ENCODE results near the gene NEU1. TPM values are rescaled to one million over a fixed set of nuclear protein-coding genes. Genes with fewer than 3 reads are reported as not detected.

NEU1 gene
- total RNA-seq, 1 experiment from 2014 or later, result 36.2 TPM

- Mint-ChIP-seq H3K4me3 (peak overlapping the region; percentile 98 to 100), H3K9me3 (peaks cover 0 to 6% of the 10 kb centered on the region in 2 experiments; a peak in 2 of 5 replicates), H3K27me3 (ENCODE audit: low read depth) (no peaks in the 10 kb centered on the region), H3K4me1 (peaks cover 13 to 22% of the 10 kb centered on the region in 2 experiments), H3K27ac (peak overlapping the region; percentile 18 to 99 (median 51); a peak in 6 of 7 replicates), H3K36me3 (ENCODE audit: insufficient read depth in 1 of 3, low read depth in 3 of 3) (peaks cover 61 to 67% (median 61%) of the 10 kb centered on the region in 3 experiments)
- no peak overlapping the region for H3K23ac ChIP-seq (ENCODE audit: insufficient read length, low read depth, low read length)
- peaks cover 20% of the 10 kb centered on the region; the same call in 1 of the 2 replicates for H3K79me2 ChIP-seq (ENCODE audit: insufficient read depth, low read length)
- no peak overlapping the region for H3K14ac ChIP-seq (ENCODE audit: insufficient read depth, low read length)
- no peak overlapping the region for H2AFZ ChIP-seq (ENCODE audit: low read length)
- no peaks in the 10 kb centered on the region for H3K4me1 ChIP-seq (ENCODE audit: insufficient read depth, low read length)
- H4K91ac ChIP-seq (ENCODE audit: insufficient read length, low read depth, low read length), result no peak overlapping the region
- H3K4ac ChIP-seq (ENCODE audit: low read depth, low read length), result no peak overlapping the region
- H3K18ac ChIP-seq (ENCODE audit: insufficient read length, low read depth, low read length), result no peak overlapping the region
- no peak overlapping the region for H2BK15ac ChIP-seq (ENCODE audit: low read depth, low read length)
- no CpG with 5 or more reads among the region's 1 CpG for WGBS (ENCODE audit: extremely low coverage, insufficient read length, low lambda C conversion rate)
- peaks cover 3% of the 10 kb centered on the region for H3K79me1 ChIP-seq (ENCODE audit: insufficient read depth, low read depth, low read length, poor library complexity, severe bottlenecking)
- H4K5ac ChIP-seq (ENCODE audit: insufficient read length, low read depth, low read length), result no peak overlapping the region
- peak overlapping the region; percentile 58 for H3K27ac ChIP-seq (ENCODE audit: insufficient read length, low read depth, low read length)
- H4K8ac ChIP-seq (replicated peaks; ENCODE audit: insufficient read length, low read depth, low read length), result no peak overlapping the region
- no peaks in the 10 kb centered on the region for H3K9me3 ChIP-seq (ENCODE audit: control insufficient read depth, low read depth, low read length)
- no peak for TF ChIP-seq CTCF (conservative IDR thresholded peaks at IDR 0.05)
- no peak for DNase-seq
- H2BK12ac ChIP-seq (ENCODE audit: insufficient read length, low read depth, low read length), result no peak overlapping the region
- H4K20me1 ChIP-seq (ENCODE audit: control insufficient read depth, insufficient read depth, insufficient read length), result peaks cover 2% of the 10 kb centered on the region
- no peak overlapping the region for H3K56ac ChIP-seq (ENCODE audit: insufficient read length, low read depth, low read length)
- H3K23me2 ChIP-seq (ENCODE audit: insufficient read length, low read depth, low read length, poor library complexity, severe bottlenecking), result peaks cover 27% of the 10 kb centered on the region
- peak overlapping the region; percentile 73 for H3K9ac ChIP-seq (ENCODE audit: extremely low read depth, insufficient read length, low read length)
- no peak overlapping the region for H2BK5ac ChIP-seq (ENCODE audit: insufficient read length, low read length)
- H2BK120ac ChIP-seq (ENCODE audit: low read depth, low read length, poor library complexity, severe bottlenecking), result no peak overlapping the region
- H3T11ph ChIP-seq (ENCODE audit: low read length), result no peak overlapping the region
- no peak overlapping the region for H2BK20ac ChIP-seq (ENCODE audit: low read depth, low read length, poor library complexity, severe bottlenecking)
- no peak overlapping the region for H2AK5ac ChIP-seq (ENCODE audit: insufficient read length, low read length)
- H3K27me3 ChIP-seq (ENCODE audit: insufficient read depth, low read length), result no peaks in the 10 kb centered on the region
- peak overlapping the region; percentile 90 for H3K4me2 ChIP-seq (ENCODE audit: insufficient read depth, insufficient read length, low read length)
These were observed 25.1 kb downstream of the NEU1 start for GRCh38 chr6:31837369-31838113.
